Measurements from ENCODE around the gene PLEKHB1. TPM values are rescaled to one million over a fixed set of nuclear protein-coding genes. Genes with fewer than 3 reads are reported as not detected.

The PLEKHB1 gene
- total RNA-seq, 6 experiments from 2014 or later = 0.42 to 2.1 (median 0.96) TPM

GRCh38 chr11:73641668-73642067, 4.7 kb upstream of the PLEKHB1 start:
- DNase-seq = no peak
- ATAC-seq = no peak
- Histone ChIP-seq H3K27ac (no peak overlapping the region), H3K4me3 (no peak overlapping the region), H3K36me3 (no peaks in the 10 kb centered on the region), H3K27me3 (no peaks in the 10 kb centered on the region), H3K4me1 (no peaks in the 10 kb centered on the region), H3K9me3 (no peaks in the 10 kb centered on the region)
- intact Hi-C loops (cut with DNase I) = no loop called here
- no peak for TF ChIP-seq POLR2A (IDR thresholded peaks at IDR 0.05)
- TF ChIP-seq, protein P1, sequence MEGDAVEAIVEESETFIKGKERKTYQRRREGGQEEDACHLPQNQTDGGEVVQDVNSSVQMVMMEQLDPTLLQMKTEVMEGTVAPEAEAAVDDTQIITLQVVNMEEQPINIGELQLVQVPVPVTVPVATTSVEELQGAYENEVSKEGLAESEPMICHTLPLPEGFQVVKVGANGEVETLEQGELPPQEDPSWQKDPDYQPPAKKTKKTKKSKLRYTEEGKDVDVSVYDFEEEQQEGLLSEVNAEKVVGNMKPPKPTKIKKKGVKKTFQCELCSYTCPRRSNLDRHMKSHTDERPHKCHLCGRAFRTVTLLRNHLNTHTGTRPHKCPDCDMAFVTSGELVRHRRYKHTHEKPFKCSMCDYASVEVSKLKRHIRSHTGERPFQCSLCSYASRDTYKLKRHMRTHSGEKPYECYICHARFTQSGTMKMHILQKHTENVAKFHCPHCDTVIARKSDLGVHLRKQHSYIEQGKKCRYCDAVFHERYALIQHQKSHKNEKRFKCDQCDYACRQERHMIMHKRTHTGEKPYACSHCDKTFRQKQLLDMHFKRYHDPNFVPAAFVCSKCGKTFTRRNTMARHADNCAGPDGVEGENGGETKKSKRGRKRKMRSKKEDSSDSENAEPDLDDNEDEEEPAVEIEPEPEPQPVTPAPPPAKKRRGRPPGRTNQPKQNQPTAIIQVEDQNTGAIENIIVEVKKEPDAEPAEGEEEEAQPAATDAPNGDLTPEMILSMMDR (IDR thresholded peaks at IDR 0.05) = no peak

DNA sequence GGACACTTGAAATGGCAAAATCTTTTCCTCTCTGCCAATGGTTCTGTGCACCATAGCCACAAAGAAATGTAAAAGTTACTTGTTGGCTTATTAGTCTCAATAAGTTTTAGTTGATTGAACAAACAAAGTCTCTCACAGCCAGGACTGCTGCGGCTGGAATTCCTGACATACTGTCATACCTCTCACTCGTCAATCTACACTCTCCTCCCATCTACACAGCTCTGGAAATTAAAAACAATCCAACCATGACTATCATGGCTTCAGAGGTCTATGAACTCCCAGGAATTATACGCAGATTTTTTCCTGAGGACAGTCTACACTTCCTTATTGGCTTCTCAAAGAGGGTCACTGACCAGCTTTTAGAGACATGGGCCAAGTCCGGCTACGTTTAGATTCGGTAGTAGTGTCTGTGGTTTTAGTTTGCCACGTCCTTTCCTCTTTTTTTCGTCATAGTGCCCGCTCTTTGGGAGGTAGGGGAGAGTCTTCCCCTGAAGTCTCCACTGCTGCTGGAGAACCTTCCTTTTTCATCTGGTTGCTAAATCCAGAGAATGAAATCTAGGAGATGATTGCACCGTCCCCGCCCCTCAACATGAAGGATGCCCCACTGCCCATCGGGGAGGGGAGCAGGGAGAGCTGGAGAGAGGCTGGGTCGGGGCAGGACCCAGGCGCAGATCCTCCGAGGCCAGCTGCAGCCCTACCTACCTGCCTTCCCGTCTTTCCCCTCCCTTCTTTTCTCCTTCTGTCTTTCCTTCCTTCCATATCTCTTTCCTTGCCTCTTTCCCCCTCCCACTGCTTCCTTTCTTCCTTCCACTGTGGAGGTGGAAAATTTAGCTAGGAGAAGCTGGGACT, 1.0 kb upstream of the PLEKHB1 start:
- DNase-seq (no peak), ATAC-seq (peak in 3 of 4 donors; percentile 13 to 29 (median 15))
- no peaks in the 10 kb centered on the region for H3K27me3 ChIP-seq

DNA sequence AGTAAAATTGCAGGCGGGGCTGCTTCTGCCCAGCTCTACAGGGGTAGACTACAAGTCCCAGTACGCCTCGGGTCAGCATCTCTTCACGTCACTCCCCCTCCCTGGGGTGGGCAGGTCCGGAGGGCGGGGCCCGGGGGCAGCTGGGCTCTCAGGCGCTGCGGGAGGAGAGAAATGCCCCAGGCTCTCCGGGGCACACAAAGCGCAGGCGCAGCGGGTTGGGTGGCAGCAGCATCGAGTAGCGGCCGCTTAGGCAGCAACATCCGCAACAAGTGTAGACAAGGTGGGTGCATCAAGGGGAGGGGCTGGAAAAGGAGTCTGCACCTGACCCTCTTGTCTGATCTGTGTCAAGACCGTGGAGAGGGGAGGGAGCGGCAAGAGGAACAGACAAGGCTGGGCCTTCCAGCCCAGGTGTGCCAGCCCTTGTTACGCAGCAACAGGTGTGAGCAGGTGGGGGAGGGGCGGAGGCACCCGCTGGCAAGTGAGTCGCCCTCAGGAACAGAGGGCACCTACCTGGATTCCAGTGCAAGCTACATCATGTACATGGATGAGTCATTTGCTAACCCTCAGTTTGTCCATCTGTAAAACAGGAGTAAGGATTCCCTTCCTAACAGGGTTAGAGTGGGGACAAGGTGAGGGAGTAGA, 1.2 kb downstream of the PLEKHB1 start:
- Histone ChIP-seq H3K4me1 (no peaks in the 10 kb centered on the region), H3K9me3 (no peaks in the 10 kb centered on the region), H3K27me3 (no peaks in the 10 kb centered on the region), H3K27ac (no peak overlapping the region), H3K4me3 (peak overlapping the region in 1 of 3 donors; percentile 13), H3K36me3 (no peaks in the 10 kb centered on the region)
- DNase-seq = peak; percentile 78 to 80 (median 79)
- intact Hi-C loops (cut with DNase I) = no loop called here
- TF ChIP-seq, protein P1 (IDR thresholded peaks at IDR 0.05) = no peak
- no peak for TF ChIP-seq POLR2A (IDR thresholded peaks at IDR 0.05)
- peak; percentile 87 to 94 (median 90) for ATAC-seq
- 19% methylated on average over 18 of the region's 23 CpGs for WGBS (ENCODE audit: insufficient coverage, low coverage, low lambda C conversion rate, missing lambda C conversion rate)

More for the DNA sequence above, 1.0 kb upstream of the PLEKHB1 start:
- Histone ChIP-seq H3K4me1 (no peaks in the 10 kb centered on the region), H3K9me3 (no peaks in the 10 kb centered on the region), H3K27ac (peak overlapping the region in 1 of 3 donors; percentile 6), H3K36me3 (no peaks in the 10 kb centered on the region), H3K4me3 (no peak overlapping the region)
- 19% methylated on average over 15 of the region's 16 CpGs for WGBS (ENCODE audit: insufficient coverage, low coverage, low lambda C conversion rate, missing lambda C conversion rate)
- intact Hi-C loops (cut with DNase I) = no loop called here
- TF ChIP-seq POLR2A (IDR thresholded peaks at IDR 0.05) = no peak
- TF ChIP-seq, protein P1 (IDR thresholded peaks at IDR 0.05) = no peak

GRCh38 chr11:73648121-73648520, 1.7 kb downstream of the PLEKHB1 start:
- no peak for ATAC-seq
- 85% methylated on average over 7 of the region's 9 CpGs for WGBS (ENCODE audit: insufficient coverage, low coverage, low lambda C conversion rate, missing lambda C conversion rate)

More at GRCh38 chr11:73648121-73648520, 1.7 kb downstream of the PLEKHB1 start:
- H3K27me3 ChIP-seq = no peaks in the 10 kb centered on the region
- intact Hi-C loops (cut with DNase I) = no loop called here
- no peaks in the 10 kb centered on the region for H3K4me1 ChIP-seq
- H3K4me3 ChIP-seq = no peak overlapping the region
- no peak overlapping the region for H3K27ac ChIP-seq
- no peak for DNase-seq
- H3K9me3 ChIP-seq = no peaks in the 10 kb centered on the region
- TF ChIP-seq, protein P1 (IDR thresholded peaks at IDR 0.05) = no peak
- no peak for TF ChIP-seq POLR2A (IDR thresholded peaks at IDR 0.05)
- H3K36me3 ChIP-seq = no peaks in the 10 kb centered on the region

Measured in right lobe of liver (tissue), 6 donors.